Testis (tissue), 3 donors: ENCODE results near the gene OR6B3. TPM values are rescaled to one million over a fixed set of nuclear protein-coding genes. Genes with fewer than 3 reads are reported as not detected.
A peak's percentile ranks its signal among the peaks of the same experiment; 100 is the strongest.

Experiments used
- DNase-seq: peaks from one replicate; pipeline ENCODE4 v3.0.0-alpha.2; 2019
- H3K27ac ChIP-seq, 2 donors: fragments of 200-600 bp; sonication (generic); one replicate each; pipeline ENCODE4 v1.5.1; 2019
- H3K27me3 ChIP-seq: fragments of 200-600 bp; sonication (generic); one replicate; pipeline ENCODE4 v1.5.1; 2019
- H3K36me3 ChIP-seq: fragments of 200-600 bp; sonication (generic); one replicate; pipeline ENCODE4 v1.5.1; 2017; ENCODE audit warnings: low read depth; ENCODE audit errors: missing control alignments
- H3K4me1 ChIP-seq: fragments of 200-600 bp; sonication (generic); one replicate; pipeline ENCODE4 v1.5.1; 2019
- H3K4me3 ChIP-seq, 2 donors: fragments of 200-600 bp; sonication (generic); one replicate each; pipeline ENCODE4 v1.5.1; 2017 to 2019
- H3K9me3 ChIP-seq: fragments of 200-600 bp; sonication (generic); one replicate; pipeline ENCODE4 v1.5.1; 2017
- POLR2A ChIP-seq: fragments of 450-650 bp; IDR thresholded peaks from one replicate; pipeline ENCODE4 v1.6.1; 2017; ENCODE audit warnings: antibody characterized with exemption, mild to moderate bottlenecking, moderate library complexity
- WGBS, 2 donors: methylation state at CpG; one replicate each; pipeline ENCODE4 v1.1.5; 2018; 5-methylcytosine and 5-hydroxymethylcytosine counted together
- intact Hi-C: fragments of 100-400 bp; cut with DNase I; formaldehyde crosslinking; loops from one replicate; pipeline ENCODE4 v1.15.1; 2023; ENCODE audit warnings: low total_unique reads
- polyA plus RNA-seq: library from polyadenylated mRNA; stranded (reverse); fragments of 350-450 nt; fragmentation: Illumina TruSeq; extraction: RNeasy Lipid Tissue Mini Kit (QIAGEN cat#74804); gene quantifications from one replicate; pipeline ENCODE4 v1.2.3, GENCODE V29; 2014; ENCODE audit warnings: low read depth, low replicate concordance; ENCODE audit not compliant: insufficient read depth
- total RNA-seq, 2 donors: library from RNA; depleted of rRNA; stranded (reverse); fragments of >200 nt; gene quantifications; one replicate each; pipeline ENCODE4 v1.2.3, GENCODE V29; 2016
- TF ChIP-seq, protein P1 (sequence below), 3 experiments: fragments of 450-650 bp in 2 of 3; fragments of 200-600 bp in 1 of 3; sonication (generic) in 1 of 3; IDR thresholded peaks; one replicate each; pipeline ENCODE4 v1.5.1; 2016 to 2019; ENCODE audit warnings: antibody characterized with exemption in 3 of 3, mild to moderate bottlenecking in 2 of 3, moderate library complexity in 1 of 3

OR6B3 gene
- total and polyA plus RNA-seq, 3 donors from 2014 or later = 0.80 to 1.4 (median 1.0) TPM

DNA sequence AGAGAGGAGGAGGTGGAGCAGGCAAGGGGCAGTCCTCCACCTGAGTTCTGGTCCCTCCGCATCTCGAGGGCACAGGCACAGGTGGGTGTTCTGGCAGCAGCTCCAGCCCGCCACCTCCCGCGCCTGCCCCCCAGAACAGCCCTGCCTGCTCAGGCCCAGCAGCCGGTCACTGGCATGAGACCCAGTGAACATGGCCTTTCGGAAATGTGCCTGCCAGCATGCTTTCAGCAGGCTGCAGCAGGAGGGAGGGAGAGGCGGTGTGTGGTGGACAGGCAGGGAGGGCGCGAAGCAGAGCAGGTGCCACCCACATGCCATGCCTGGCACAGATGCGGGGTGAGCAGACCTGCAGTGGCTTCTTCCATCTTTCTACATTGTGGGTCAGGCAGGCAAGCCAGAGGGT, 3.4 kb upstream of the OR6B3 start:
- intact Hi-C loops = no loop called here
- H3K27ac ChIP-seq = no peak overlapping the region
- peaks cover 5% of the 10 kb centered on the region for H3K4me1 ChIP-seq
- WGBS, 2 donors = 75 to 79% methylated on average over 6 to 11 of the region's 11 CpGs
- TF ChIP-seq, protein P1, sequence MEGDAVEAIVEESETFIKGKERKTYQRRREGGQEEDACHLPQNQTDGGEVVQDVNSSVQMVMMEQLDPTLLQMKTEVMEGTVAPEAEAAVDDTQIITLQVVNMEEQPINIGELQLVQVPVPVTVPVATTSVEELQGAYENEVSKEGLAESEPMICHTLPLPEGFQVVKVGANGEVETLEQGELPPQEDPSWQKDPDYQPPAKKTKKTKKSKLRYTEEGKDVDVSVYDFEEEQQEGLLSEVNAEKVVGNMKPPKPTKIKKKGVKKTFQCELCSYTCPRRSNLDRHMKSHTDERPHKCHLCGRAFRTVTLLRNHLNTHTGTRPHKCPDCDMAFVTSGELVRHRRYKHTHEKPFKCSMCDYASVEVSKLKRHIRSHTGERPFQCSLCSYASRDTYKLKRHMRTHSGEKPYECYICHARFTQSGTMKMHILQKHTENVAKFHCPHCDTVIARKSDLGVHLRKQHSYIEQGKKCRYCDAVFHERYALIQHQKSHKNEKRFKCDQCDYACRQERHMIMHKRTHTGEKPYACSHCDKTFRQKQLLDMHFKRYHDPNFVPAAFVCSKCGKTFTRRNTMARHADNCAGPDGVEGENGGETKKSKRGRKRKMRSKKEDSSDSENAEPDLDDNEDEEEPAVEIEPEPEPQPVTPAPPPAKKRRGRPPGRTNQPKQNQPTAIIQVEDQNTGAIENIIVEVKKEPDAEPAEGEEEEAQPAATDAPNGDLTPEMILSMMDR (IDR thresholded peaks at IDR 0.05) = no peak
- no peak for TF ChIP-seq POLR2A
- no peaks in the 10 kb centered on the region for H3K9me3 ChIP-seq
- H3K4me3 ChIP-seq = no peak overlapping the region
- H3K27me3 ChIP-seq = no peaks in the 10 kb centered on the region
- no peak for DNase-seq
- H3K36me3 ChIP-seq = no peaks in the 10 kb centered on the region

DNA sequence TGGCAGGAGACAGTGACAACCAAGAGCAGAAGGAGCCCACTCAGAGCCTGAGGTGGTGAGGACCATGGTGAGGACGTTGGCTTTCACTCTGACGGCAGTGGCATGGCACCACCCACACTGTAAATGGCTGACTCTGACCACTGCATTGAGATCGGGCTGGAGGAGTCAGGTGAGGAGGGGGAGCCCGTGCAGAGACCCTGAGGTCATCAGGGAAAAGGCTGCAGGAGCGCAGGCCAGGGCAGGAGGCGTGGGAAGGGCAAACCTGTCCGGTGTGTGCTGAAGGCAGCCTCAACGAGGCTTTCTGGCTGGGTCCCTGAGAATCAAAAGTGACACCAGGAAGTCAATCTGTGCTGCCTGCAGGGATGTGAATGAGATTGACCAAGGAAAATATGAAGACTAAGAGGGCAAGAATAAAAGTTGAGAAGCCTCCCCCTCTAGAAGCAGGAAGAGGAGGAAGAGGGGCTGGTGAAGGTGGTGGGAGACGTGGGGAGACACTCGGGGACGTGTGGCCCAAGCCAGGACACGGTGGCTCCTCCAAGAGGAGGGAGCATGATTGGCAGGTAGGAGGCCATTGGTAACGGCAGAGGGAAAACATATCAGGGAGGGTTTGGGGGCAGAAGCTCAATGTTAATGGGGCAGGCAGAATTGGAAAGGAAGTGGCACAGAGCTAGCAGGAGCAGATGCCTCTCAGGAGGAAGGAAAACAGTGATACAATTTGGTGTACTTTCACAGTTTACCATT, 2.0 kb upstream of the OR6B3 start:
- H3K4me3 ChIP-seq = no peak overlapping the region
- peaks cover 13% of the 10 kb centered on the region for H3K4me1 ChIP-seq
- DNase-seq = no peak
- H3K36me3 ChIP-seq = no peaks in the 10 kb centered on the region
- H3K27me3 ChIP-seq = no peaks in the 10 kb centered on the region
- no peak overlapping the region for H3K27ac ChIP-seq
- WGBS, 2 donors = 58 to 64% methylated on average over 13 of the region's 13 CpGs
- H3K9me3 ChIP-seq = no peaks in the 10 kb centered on the region
- intact Hi-C loops = no loop called here
- TF ChIP-seq, protein P1 (IDR thresholded peaks at IDR 0.05) = no peak
- no peak for TF ChIP-seq POLR2A

DNA sequence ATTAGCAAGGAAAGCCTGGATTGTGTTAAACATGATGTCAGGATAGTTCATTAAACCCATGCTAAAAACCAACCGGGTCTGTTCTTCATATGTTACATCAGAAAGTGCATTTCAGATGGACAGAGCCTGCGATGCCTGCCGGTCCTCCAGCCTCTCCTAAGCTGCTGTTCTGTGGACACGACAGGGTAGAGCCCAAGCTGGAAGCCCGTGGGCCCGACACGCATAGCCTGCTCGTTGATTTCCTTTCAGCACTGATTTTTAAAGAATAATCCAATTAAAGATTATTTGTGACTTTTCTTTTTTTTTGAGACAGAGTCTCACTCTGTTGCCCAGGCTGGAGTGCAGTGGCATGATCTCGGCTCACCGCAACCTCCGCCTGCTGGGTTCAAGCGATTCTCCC, 797 bp downstream of the OR6B3 start:
- H3K4me3 ChIP-seq = no peak overlapping the region
- peaks cover 13% of the 10 kb centered on the region for H3K4me1 ChIP-seq
- H3K27ac ChIP-seq = peak overlapping the region in 1 of 2 donors; percentile 46
- H3K27me3 ChIP-seq = no peaks in the 10 kb centered on the region
- 88 to 90% methylated on average over 12 of the region's 12 CpGs for WGBS, 2 donors
- H3K36me3 ChIP-seq = no peaks in the 10 kb centered on the region
- TF ChIP-seq POLR2A = no peak
- TF ChIP-seq, protein P1 (IDR thresholded peaks at IDR 0.05) = no peak
- DNase-seq = no peak
- intact Hi-C loops = no loop called here
- no peaks in the 10 kb centered on the region for H3K9me3 ChIP-seq

DNA sequence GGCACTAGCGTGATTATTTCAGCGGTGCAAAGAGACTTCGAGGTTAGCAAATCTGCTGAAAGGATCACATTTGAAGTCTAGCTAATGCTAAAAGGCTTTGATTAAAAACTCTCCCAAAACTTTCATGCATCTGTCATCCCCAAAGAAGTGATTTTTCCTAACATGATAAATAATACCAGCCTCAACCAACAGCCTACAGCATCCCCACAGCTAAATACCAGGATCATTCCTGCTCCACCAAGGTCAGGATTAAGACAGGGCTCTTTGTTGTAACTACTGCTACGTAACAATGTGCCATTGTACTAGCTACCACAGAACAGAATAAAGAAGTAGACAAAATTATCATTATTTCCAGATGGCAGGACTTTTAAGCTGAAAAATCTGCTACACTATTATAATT, 1.6 kb downstream of the OR6B3 start:
- Histone ChIP-seq H3K27ac (peak overlapping the region; percentile 2 to 10), H3K9me3 (no peaks in the 10 kb centered on the region), H3K27me3 (no peaks in the 10 kb centered on the region), H3K36me3 (no peaks in the 10 kb centered on the region), H3K4me1 (peaks cover 9% of the 10 kb centered on the region), H3K4me3 (no peak overlapping the region)
- TF ChIP-seq POLR2A = no peak
- TF ChIP-seq, protein P1 (IDR thresholded peaks at IDR 0.05) = no peak
- intact Hi-C loops = no loop called here
- peak; percentile 57 for DNase-seq
- 53 to 61% methylated on average over 4 of the region's 4 CpGs for WGBS, 2 donors

DNA sequence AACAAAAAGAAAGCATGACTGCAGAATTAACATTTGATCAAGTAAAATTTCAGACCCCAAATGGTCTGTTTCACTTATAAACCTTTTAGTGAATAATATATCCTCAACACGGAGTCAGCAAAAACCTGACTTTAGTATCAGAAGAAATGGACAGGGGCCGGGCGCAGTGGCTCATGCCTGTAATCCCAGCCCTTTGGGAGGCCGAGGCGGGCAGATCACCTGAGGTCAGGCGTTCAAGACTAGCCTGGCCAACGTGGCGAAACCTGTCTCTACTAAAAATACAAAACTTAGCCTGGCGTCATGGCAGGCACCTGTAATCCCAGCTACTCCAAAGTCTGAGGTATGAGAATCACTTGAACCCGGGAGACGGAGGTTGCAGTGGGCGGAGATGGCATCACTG, 3.0 kb downstream of the OR6B3 start:
- Histone ChIP-seq H3K36me3 (no peaks in the 10 kb centered on the region), H3K4me1 (peaks cover 7% of the 10 kb centered on the region), H3K4me3 (no peak overlapping the region), H3K27me3 (no peaks in the 10 kb centered on the region), H3K9me3 (no peaks in the 10 kb centered on the region), H3K27ac (peak overlapping the region; percentile 2 to 10)
- TF ChIP-seq, protein P1 (IDR thresholded peaks at IDR 0.05) = no peak
- no peak for TF ChIP-seq POLR2A
- 86 to 87% methylated on average over 12 of the region's 12 CpGs for WGBS, 2 donors
- intact Hi-C loops = no loop called here
- no peak for DNase-seq
